HepG2 (cell line): Measurements from ENCODE around the gene ACSF3. TPM values are rescaled to one million over a fixed set of nuclear protein-coding genes. Genes with fewer than 3 reads are reported as not detected.
A peak's percentile ranks its signal among the peaks of the same experiment; 100 is the strongest.

Experiments
- ATAC-seq: fragments of 200-7000 bp; cut with Tn5 transposase; 3 replicates; pipeline ENCODE4 v1.9.1; 2020; ENCODE audit warnings: mild to moderate bottlenecking, moderate library complexity
- BruUV-seq: library from RNA; stranded (reverse); fragments of 400-500 nt; replicated peaks from 2 replicates; lab custom pipeline; 2021; lab: Mats Ljungman, UMichigan
- CTCF ChIA-PET: fragments of 300-600 bp; formaldehyde crosslinking; extraction: SDS; loops from one replicate; lab custom pipeline; 2021; ENCODE audit warnings: low total read pairs, inconsistent platforms, low intra/inter-chr PET ratio; lab: Yijun Ruan, JAX
- POLR2A ChIA-PET: fragments of 350-600 bp; sonication (Branson Sonifier 250); formaldehyde crosslinking; loops from one replicate; lab custom pipeline; 2020; ENCODE audit warnings: antibody characterized with exemption, inconsistent platforms; lab: Yijun Ruan, JAX
- DNase-seq: peaks from one replicate; pipeline ENCODE4 v3.0.0-alpha.2; 2015; ENCODE audit warnings: low spot score
- FAIRE-seq: peaks from 3 replicates; lab custom pipeline; 2011; peaks lifted over from hg19 to GRCh38; lab: Jason Lieb, UNC
- H2AFZ ChIP-seq: one replicate; pipeline ENCODE4 v1.6.1; 2011; ENCODE audit warnings: low read length, inconsistent platforms
- H3K27ac ChIP-seq: fragments of 300-600 bp; 3 replicates; pipeline ENCODE4 v1.8.0; 2011; ENCODE audit warnings: mixed run types, mild to moderate bottlenecking, mixed read lengths, low read length, inconsistent platforms; ENCODE audit not compliant: insufficient read depth; ENCODE audit errors: extremely low read length
- H3K27me3 ChIP-seq, 2 experiments: fragments of 200-600 bp in 1 of 2; 2 replicates in 1 of 2; 3 replicates in 1 of 2; pipeline versions ENCODE4 v1.6.0 to v1.8.0; 2011; ENCODE audit warnings: low read length in 2 of 2, mild to moderate bottlenecking in 2 of 2, moderate library complexity in 2 of 2, inconsistent platforms in 1 of 2; ENCODE audit not compliant: insufficient read depth in 2 of 2, control insufficient read depth in 1 of 2
- H3K36me3 ChIP-seq, 2 experiments: fragments of 200-600 bp in 1 of 2; replicated peaks in 1 of 2; 2 replicates in 1 of 2; 3 replicates in 1 of 2; pipeline versions ENCODE4 v1.5.1 to v1.8.0; 2011; ENCODE audit warnings: low read length in 2 of 2, inconsistent platforms in 1 of 2; ENCODE audit not compliant: insufficient read depth in 2 of 2, control insufficient read depth in 1 of 2
- H3K4me1 ChIP-seq: 2 replicates; pipeline ENCODE4 v1.5.1; 2012; ENCODE audit warnings: low read length, inconsistent platforms; ENCODE audit not compliant: insufficient read depth
- H3K4me2 ChIP-seq: 2 replicates; pipeline ENCODE4 v1.6.0; 2011; ENCODE audit warnings: low read depth, low read length, inconsistent platforms
- H3K4me3 ChIP-seq, 3 experiments: fragments of 200-600 bp in 1 of 3; sonication (generic), shearing (Covaris generic) in 1 of 3; replicated peaks in 1 of 3; 2 replicates each; pipeline ENCODE4 v1.5.1; 2011 to 2016; ENCODE audit warnings: low read length in 3 of 3, inconsistent platforms in 2 of 3, low read depth in 2 of 3, mild to moderate bottlenecking in 2 of 3, control low read depth in 1 of 3, mixed read lengths in 1 of 3; ENCODE audit not compliant: insufficient read depth in 1 of 3
- H3K79me2 ChIP-seq: one replicate; pipeline ENCODE4 v1.6.1; 2011; ENCODE audit warnings: low read length, inconsistent platforms; ENCODE audit not compliant: insufficient read depth
- H3K9ac ChIP-seq: 2 replicates; pipeline ENCODE4 v1.6.0; 2011; ENCODE audit warnings: mild to moderate bottlenecking, low read depth, low read length, inconsistent platforms; ENCODE audit not compliant: insufficient read depth
- H3K9me3 ChIP-seq: 2 replicates; pipeline ENCODE4 v1.5.1; 2012; ENCODE audit warnings: mild to moderate bottlenecking, low read length
- H4K20me1 ChIP-seq: 2 replicates; pipeline ENCODE4 v1.6.0; 2011; ENCODE audit warnings: inconsistent platforms, mild to moderate bottlenecking, low read length, moderate library complexity; ENCODE audit not compliant: insufficient read depth
- AGO1 ChIP-seq: fragments of 200-400 bp; formaldehyde crosslinking; IDR thresholded peaks from 2 replicates; pipeline ENCODE4 v1.6.1; 2017; ENCODE audit warnings: mild to moderate bottlenecking, low read depth, low read length, moderate library complexity; ENCODE audit not compliant: poor library complexity, severe bottlenecking
- AGO2 ChIP-seq: fragments of 200-400 bp; formaldehyde crosslinking; optimal IDR thresholded peaks from 2 replicates; pipeline ENCODE3; 2017; ENCODE audit warnings: mild to moderate bottlenecking, low read depth, low read length, moderate library complexity
- ATF5 ChIP-seq: sonication (generic); formaldehyde crosslinking; IDR thresholded peaks from 2 replicates; pipeline ENCODE4 v1.4.0; 2020; ENCODE audit warnings: mild to moderate bottlenecking, low read depth, missing genetic modification reagents
- BATF2 ChIP-seq: sonication (generic); formaldehyde crosslinking; IDR thresholded peaks from 2 replicates; pipeline ENCODE4 v1.8.0; 2022; ENCODE audit warnings: mild to moderate bottlenecking, missing genetic modification reagents, moderate library complexity
- ELK4 ChIP-seq: sonication (generic); formaldehyde crosslinking; IDR thresholded peaks from 2 replicates; pipeline ENCODE4 v1.9.0; 2021; ENCODE audit warnings: missing genetic modification reagents, borderline replicate concordance
- FOXA3 ChIP-seq: IDR thresholded peaks from 2 replicates; pipeline ENCODE4 v1.6.1; 2016; ENCODE audit warnings: missing genetic modification reagents, missing compliant biosample characterization
- NFATC3 ChIP-seq: sonication (generic); formaldehyde crosslinking; IDR thresholded peaks from 2 replicates; pipeline ENCODE4 v1.5.1; 2020; ENCODE audit warnings: mild to moderate bottlenecking, missing genetic modification reagents
- REST ChIP-seq, 2 experiments: IDR thresholded peaks; 2 replicates each; pipeline ENCODE4 v1.6.1; 2011 to 2012; ENCODE audit warnings: low read length in 2 of 2, borderline replicate concordance in 1 of 2, low read depth in 1 of 2, mild to moderate bottlenecking in 1 of 2, moderate library complexity in 1 of 2
- ZGPAT ChIP-seq: IDR thresholded peaks from 2 replicates; pipeline ENCODE4 v1.6.1; 2016; ENCODE audit warnings: mild to moderate bottlenecking
- ZNF44 ChIP-seq: sonication (generic); formaldehyde crosslinking; IDR thresholded peaks from 2 replicates; pipeline ENCODE4 v1.5.1; 2020; ENCODE audit warnings: mild to moderate bottlenecking, missing genetic modification reagents
- ZNF737 ChIP-seq: sonication (generic); formaldehyde crosslinking; IDR thresholded peaks from 2 replicates; pipeline ENCODE4 v1.5.0; 2020; ENCODE audit warnings: missing genetic modification reagents, mild to moderate bottlenecking, borderline replicate concordance
- WGBS: methylation state at CpG from one replicate; pipeline ENCODE4 v1.1.6; 2017; ENCODE audit warnings: low lambda C conversion rate; 5-methylcytosine and 5-hydroxymethylcytosine counted together
- in situ Hi-C: cut with HindIII; loops from 2 replicates; pipeline ENCODE4 v1.10.0; 2017; ENCODE audit warnings: low pct_unique_long_range_greater_than_20kb; ENCODE audit not compliant: extremely low pct_ligation_motif_present
- intact Hi-C: fragments of 100-400 bp; cut with micrococcal nuclease; formaldehyde crosslinking; loops from one replicate; pipeline ENCODE4 v1.10.0; 2022; ENCODE audit not compliant: unreplicated experiment
- polyA plus RNA-seq, 8 experiments: library from polyadenylated mRNA; depleted of rRNA in 3 of 8; stranded (reverse) in 7 of 8; unstranded in 1 of 8; fragments of >200 nt; fragmentation: Illumina TruSeq in 4 of 8; extraction: Trizol in 4 of 8; gene quantifications; 2 replicates each; pipeline versions ENCODE4 v1.2.1 to v1.2.3, GENCODE V29; 2011 to 2016; ENCODE audit warnings: low read depth in 4 of 8, missing spikeins in 1 of 8, mixed read lengths in 1 of 8; ENCODE audit not compliant: insufficient read depth in 1 of 8
- total RNA-seq, 5 experiments: library from RNA; depleted of rRNA; stranded (reverse); fragments of >200 nt; fragmentation: Illumina TruSeq; extraction: Trizol; gene quantifications; 2 replicates each; pipeline ENCODE4 v1.2.3, GENCODE V29; 2016; ENCODE audit warnings: low read depth in 1 of 5

Gene ACSF3
- total and polyA plus RNA-seq, 2 of the 13 experiments (the other 11 are each of a cell fraction or from before 2014, with no cell fraction given): 14.9 to 30.6 TPM

- Histone ChIP-seq H3K4me3 (no peak overlapping the region), H3K4me2 (no peak overlapping the region)
- CTCF ChIA-PET: no interaction called here
- no peak for ATAC-seq
- TF ChIP-seq NFATC3 (CRISPR knock-in tag): no peak
- no peak for TF ChIP-seq ZGPAT (CRISPR knock-in tag)
- peak; percentile 3 for TF ChIP-seq AGO2
- peak; percentile 52 for TF ChIP-seq AGO1
- TF ChIP-seq, all 625 proteins: peak for 2
- no TSS peak for BruUV-seq
- in situ Hi-C loops (no loop called here), intact Hi-C loops (no loop called here)
- FAIRE-seq: no peak
- Histone ChIP-seq H3K27ac (no peak overlapping the region), H3K4me1 (peaks cover 12% of the 10 kb centered on the region), H3K27me3 (peaks cover 44 to 96% of the 10 kb centered on the region in 2 experiments), H3K36me3 (no peaks in the 10 kb centered on the region), H3K9ac (no peak overlapping the region), H3K79me2 (no peaks in the 10 kb centered on the region), H3K9me3 (no peaks in the 10 kb centered on the region), H2AFZ (no peak overlapping the region), H4K20me1 (no peaks in the 10 kb centered on the region)
- no peak for DNase-seq
- WGBS: 47% methylated on average over 13 of the region's 16 CpGs
- POLR2A ChIA-PET: no interaction called here
These were observed 40.0 kb upstream of the ACSF3 start for GRCh38 chr16:89053725-89054029.

- intact Hi-C loops: no loop called here
- H3K79me2 ChIP-seq: no peaks in the 10 kb centered on the region
- ChIA-PET POLR2A (no interaction called here), CTCF (no interaction called here)
- in situ Hi-C loops: no loop called here
- H4K20me1 ChIP-seq: no peaks in the 10 kb centered on the region
- DNase-seq: no peak
- BruUV-seq: no TSS peak
- no peak for FAIRE-seq
- no peak overlapping the region for H3K4me2 ChIP-seq
- no peak overlapping the region for H2AFZ ChIP-seq
- H3K4me3 ChIP-seq: no peak overlapping the region
- peaks cover 7% of the 10 kb centered on the region for H3K4me1 ChIP-seq
- no peaks in the 10 kb centered on the region for H3K36me3 ChIP-seq
- WGBS: 0% methylated on average over 3 of the region's 15 CpGs
- no peaks in the 10 kb centered on the region for H3K9me3 ChIP-seq
- H3K27ac ChIP-seq: no peak overlapping the region
- ATAC-seq: no peak
- H3K27me3 ChIP-seq: peaks cover 42 to 90% of the 10 kb centered on the region in 2 experiments
- no peak overlapping the region for H3K9ac ChIP-seq
- TF ChIP-seq ZNF737 (CRISPR knock-in tag) (no peak), BATF2 (no peak), REST (IDR thresholded peaks at IDR 0.05; ENCODE audit: borderline replicate concordance in 1 of 2, low read depth in 1 of 2, low read length in 2 of 2) (no peak), FOXA3 (CRISPR knock-in tag) (no peak), ZNF44 (no peak), ELK4 (no peak), ATF5 (CRISPR knock-in tag) (no peak)
These were observed 39.4 kb upstream of the ACSF3 start for GRCh38 chr16:89054261-89054661.
